ENCODE measurements around the gene LYL1.

Gene LYL1

DNA sequence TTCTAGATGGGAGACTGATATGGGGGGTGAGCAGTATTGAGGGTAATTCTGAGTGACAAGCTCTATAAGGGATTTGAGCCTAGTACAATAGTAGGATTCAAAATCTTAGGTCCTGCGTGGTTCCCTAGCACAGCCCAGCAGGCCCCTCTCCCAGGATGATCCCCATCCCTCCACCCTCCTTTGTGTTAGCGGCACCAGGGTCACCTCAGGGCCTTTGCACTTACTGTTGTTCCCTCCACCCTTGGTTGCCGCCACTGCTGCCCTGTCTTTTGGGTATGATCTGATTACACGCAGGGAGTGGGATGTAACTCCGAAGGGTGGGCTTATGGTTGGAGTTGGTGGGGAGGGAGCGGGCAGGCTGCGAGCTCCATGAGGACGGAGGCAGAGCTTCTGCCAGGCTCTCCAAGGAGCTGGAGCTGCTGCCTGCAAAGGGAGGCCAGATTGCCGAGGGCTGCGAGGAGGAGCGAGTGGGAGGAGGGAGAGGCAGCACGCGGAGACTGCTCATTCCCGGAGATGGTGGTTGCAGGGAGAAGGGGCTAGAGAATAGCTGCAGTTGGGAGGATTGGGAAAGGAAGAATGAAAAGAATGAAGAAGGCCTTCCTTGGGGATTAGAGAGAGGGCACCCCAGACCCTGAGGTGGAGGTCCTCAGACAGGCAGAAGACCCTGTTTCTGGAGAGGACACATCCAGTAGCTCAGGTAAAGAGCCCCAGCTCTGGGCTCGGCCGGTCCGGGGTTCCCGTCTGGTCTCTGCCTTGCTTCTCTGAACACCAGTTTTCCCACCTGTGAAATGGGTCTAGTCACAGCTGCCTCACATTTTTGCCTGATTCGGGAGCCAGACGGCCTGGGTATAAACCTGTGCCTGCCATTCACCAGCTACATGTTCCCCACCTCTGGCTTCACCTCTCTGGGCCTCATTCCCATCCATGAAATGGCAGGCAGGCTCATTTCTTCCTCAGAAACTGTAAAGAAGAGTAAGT, 20.6 kb upstream of the LYL1 start:
- TF ChIP-seq CTCF (IDR thresholded peaks at IDR 0.05; ENCODE audit: insufficient read depth, low read length, missing control alignments), result no peak
- POLR2A ChIA-PET, result interaction anchor here (0.9 to 1.4 kb wide), 3 partner anchors 9 to 31 kb away, joined by 3 to 4 read pairs (median 4); no protein-coding TSS in a partner anchor
- CTCF ChIA-PET, result interaction anchor here (1.0 to 1.1 kb wide), 3 partner anchors 9 to 158 kb away, joined by 3 to 4 read pairs (median 3); no protein-coding TSS in a partner anchor

DNA sequence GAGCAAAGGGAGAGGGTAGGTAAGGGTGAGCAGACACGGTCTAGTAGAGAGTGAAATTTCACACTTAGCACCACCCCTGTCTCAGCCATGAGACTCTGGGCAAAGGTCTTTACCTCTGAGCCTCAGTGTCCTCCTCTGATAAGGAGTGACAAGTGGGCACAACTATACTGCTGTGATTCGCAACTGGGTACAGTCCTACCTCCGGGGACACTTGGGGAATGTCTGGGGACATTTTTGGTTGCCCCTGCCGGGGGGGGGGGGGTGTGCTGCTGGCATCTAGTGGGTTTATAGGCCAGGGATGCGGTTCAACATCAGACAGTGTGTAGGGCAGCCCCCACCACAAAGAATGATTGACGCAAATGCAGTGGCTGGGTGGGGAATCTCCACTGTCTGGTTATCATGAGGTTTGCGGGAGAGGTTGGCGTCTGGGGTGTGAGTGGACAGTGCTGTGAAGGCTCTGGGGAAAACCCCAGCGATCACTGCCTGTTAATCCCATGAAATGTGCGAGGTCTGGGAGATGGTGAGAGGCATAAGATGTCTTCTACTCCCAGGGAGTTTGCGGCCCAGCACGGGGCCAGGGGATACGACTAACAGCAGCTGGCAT, 19.7 kb upstream of the LYL1 start:
- ChIA-PET CTCF (interaction anchor here (1.0 kb wide), 1 partner anchor 10 kb away, joined by 3 read pairs; no protein-coding TSS in a partner anchor), POLR2A (interaction anchor here (0.9 to 1.4 kb wide), 3 partner anchors 10 to 32 kb away, joined by 3 to 4 read pairs (median 4); no protein-coding TSS in a partner anchor)
- H3K4me3 ChIP-seq (ENCODE audit: low read depth, low read length), result no peak overlapping the region
- no peak for DNase-seq (ENCODE audit: low read depth, low spot score)
- TF ChIP-seq CTCF (IDR thresholded peaks at IDR 0.05; ENCODE audit: insufficient read depth, low read length, missing control alignments), result no peak

More for the DNA sequence above, 20.6 kb upstream of the LYL1 start:
- DNase-seq (ENCODE audit: low read depth, low spot score), result no peak
- no peak overlapping the region for H3K4me3 ChIP-seq (ENCODE audit: low read depth, low read length)

- DNase-seq (ENCODE audit: low read depth, low spot score), result no peak
- POLR2A ChIA-PET, result interaction anchor here (1.0 to 2.6 kb wide), 4 partner anchors 10 to 33 kb away, joined by 4 to 10 read pairs (median 8); partner anchors contain the start of genes IER2 and STX10
- TF ChIP-seq CTCF (IDR thresholded peaks at IDR 0.05; ENCODE audit: insufficient read depth, low read length, missing control alignments), result no peak
- CTCF ChIA-PET, result interaction anchor here (1.0 to 1.3 kb wide), 3 partner anchors 11 to 156 kb away, joined by 3 to 5 read pairs (median 5); no protein-coding TSS in a partner anchor
- no peak overlapping the region for H3K4me3 ChIP-seq (ENCODE audit: low read depth, low read length)
Observed at GRCh38 chr19:13121551-13122274, 19.1 kb upstream of the LYL1 start.

- no peak for DNase-seq (ENCODE audit: low read depth, low spot score)
- no peak for TF ChIP-seq CTCF (IDR thresholded peaks at IDR 0.05; ENCODE audit: insufficient read depth, low read length, missing control alignments)
- CTCF ChIA-PET, result interaction anchor here (1.0 to 1.7 kb wide), 4 partner anchors 27 to 155 kb away, joined by 3 to 5 read pairs (median 5); no protein-coding TSS in a partner anchor
- peak overlapping the region; percentile 23 for H3K4me3 ChIP-seq (ENCODE audit: low read depth, low read length)
- POLR2A ChIA-PET, result interaction anchor here (0.7 to 2.6 kb wide), 6 partner anchors 11 to 66 kb away, joined by 3 to 10 read pairs (median 6); partner anchors contain the start of genes IER2 and STX10
Observed at GRCh38 chr19:13120817-13121216, 18.2 kb upstream of the LYL1 start.

GRCh38 chr19:13120031-13120430, 17.4 kb upstream of the LYL1 start:
- TF ChIP-seq CTCF (IDR thresholded peaks at IDR 0.05; ENCODE audit: insufficient read depth, low read length, missing control alignments), result no peak
- H3K4me3 ChIP-seq (ENCODE audit: low read depth, low read length), result peak overlapping the region; percentile 91
- ChIA-PET POLR2A (interaction anchor here (1.0 to 2.6 kb wide), 5 partner anchors 30 to 65 kb away, joined by 4 to 10 read pairs (median 9); partner anchors contain the start of genes IER2 and STX10), CTCF (interaction anchor here (1.0 to 2.4 kb wide), 7 partner anchors 9 to 155 kb away, joined by 3 to 10 read pairs (median 5); partner anchors contain the start of genes IER2 and STX10)
- DNase-seq (ENCODE audit: low read depth, low spot score), result no peak
